LNCaP clone FGC (cell line): ENCODE data around the gene PRKAR1B.

Experiments
- DNase-seq: peaks from one replicate; pipeline ENCODE4 v3.0.0-alpha.2; 2011; ENCODE audit warnings: low read depth
- H3K4me3 ChIP-seq: 2 replicates; pipeline ENCODE4 v1.5.1; 2011; ENCODE audit warnings: mild to moderate bottlenecking, low read depth, low read length, control low read depth
- CTCF ChIP-seq: IDR thresholded peaks from 2 replicates; pipeline ENCODE4 v1.5.1; 2012; ENCODE audit warnings: mild to moderate bottlenecking; ENCODE audit not compliant: control insufficient read depth, insufficient read depth; ENCODE audit errors: extremely low read depth

PRKAR1B gene

GRCh38 chr7:767580-767940 is 40.5 kb upstream of the PRKAR1B start:
- peak overlapping the region; percentile 44 for H3K4me3 ChIP-seq
- no peak for TF ChIP-seq CTCF
- peak; percentile 83 for DNase-seq

GRCh38 chr7:765383-765782 is 38.3 kb upstream of the PRKAR1B start:
- DNase-seq, result no peak
- no peak for TF ChIP-seq CTCF
- H3K4me3 ChIP-seq, result no peak overlapping the region

GRCh38 chr7:763762-764161 is 36.7 kb upstream of the PRKAR1B start:
- DNase-seq, result no peak
- no peak overlapping the region for H3K4me3 ChIP-seq
- TF ChIP-seq CTCF, result no peak

- TF ChIP-seq CTCF, result no peak
- H3K4me3 ChIP-seq, result no peak overlapping the region
- no peak for DNase-seq
Observed at GRCh38 chr7:762885-763284, 35.8 kb upstream of the PRKAR1B start.

- H3K4me3 ChIP-seq, result no peak overlapping the region
- DNase-seq, result no peak
- no peak for TF ChIP-seq CTCF
Observed at GRCh38 chr7:761631-762030, 34.5 kb upstream of the PRKAR1B start.

GRCh38 chr7:761101-761500 is 34.0 kb upstream of the PRKAR1B start:
- no peak for DNase-seq
- H3K4me3 ChIP-seq, result no peak overlapping the region
- TF ChIP-seq CTCF, result no peak

- DNase-seq, result no peak
- no peak overlapping the region for H3K4me3 ChIP-seq
- no peak for TF ChIP-seq CTCF
Observed at GRCh38 chr7:760006-760405, 32.9 kb upstream of the PRKAR1B start.
